ENCODE data around the gene HP. TPM values are rescaled to one million over a fixed set of nuclear protein-coding genes. Genes with fewer than 3 reads are reported as not detected.

Gene HP
- total RNA-seq, 2 donors from 2014 or later: 5.7 to 27.6 TPM

GRCh38 chr16:72013888-72014581 lies 40.3 kb upstream of the HP start:
- Histone ChIP-seq H3K9ac (ENCODE audit: low read depth in 2 of 2, low read length in 2 of 2) (no peak overlapping the region), H3K27ac (no peak overlapping the region), H3K4me1 (no peaks in the 10 kb centered on the region), H3K9me3 (no peaks in the 10 kb centered on the region), H3K36me3 (no peaks in the 10 kb centered on the region), H3K27me3 (no peaks in the 10 kb centered on the region), H3K4me3 (no peak overlapping the region)
- no peak for DNase-seq
- TF ChIP-seq, protein P1, sequence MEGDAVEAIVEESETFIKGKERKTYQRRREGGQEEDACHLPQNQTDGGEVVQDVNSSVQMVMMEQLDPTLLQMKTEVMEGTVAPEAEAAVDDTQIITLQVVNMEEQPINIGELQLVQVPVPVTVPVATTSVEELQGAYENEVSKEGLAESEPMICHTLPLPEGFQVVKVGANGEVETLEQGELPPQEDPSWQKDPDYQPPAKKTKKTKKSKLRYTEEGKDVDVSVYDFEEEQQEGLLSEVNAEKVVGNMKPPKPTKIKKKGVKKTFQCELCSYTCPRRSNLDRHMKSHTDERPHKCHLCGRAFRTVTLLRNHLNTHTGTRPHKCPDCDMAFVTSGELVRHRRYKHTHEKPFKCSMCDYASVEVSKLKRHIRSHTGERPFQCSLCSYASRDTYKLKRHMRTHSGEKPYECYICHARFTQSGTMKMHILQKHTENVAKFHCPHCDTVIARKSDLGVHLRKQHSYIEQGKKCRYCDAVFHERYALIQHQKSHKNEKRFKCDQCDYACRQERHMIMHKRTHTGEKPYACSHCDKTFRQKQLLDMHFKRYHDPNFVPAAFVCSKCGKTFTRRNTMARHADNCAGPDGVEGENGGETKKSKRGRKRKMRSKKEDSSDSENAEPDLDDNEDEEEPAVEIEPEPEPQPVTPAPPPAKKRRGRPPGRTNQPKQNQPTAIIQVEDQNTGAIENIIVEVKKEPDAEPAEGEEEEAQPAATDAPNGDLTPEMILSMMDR (IDR thresholded peaks at IDR 0.05): no peak
- intact Hi-C loops (cut with DNase I): loop anchor here (5.0 kb wide), 1 partner anchor 78 kb away; the partner anchor contains the start of genes DHX38 and TXNL4B

DNA sequence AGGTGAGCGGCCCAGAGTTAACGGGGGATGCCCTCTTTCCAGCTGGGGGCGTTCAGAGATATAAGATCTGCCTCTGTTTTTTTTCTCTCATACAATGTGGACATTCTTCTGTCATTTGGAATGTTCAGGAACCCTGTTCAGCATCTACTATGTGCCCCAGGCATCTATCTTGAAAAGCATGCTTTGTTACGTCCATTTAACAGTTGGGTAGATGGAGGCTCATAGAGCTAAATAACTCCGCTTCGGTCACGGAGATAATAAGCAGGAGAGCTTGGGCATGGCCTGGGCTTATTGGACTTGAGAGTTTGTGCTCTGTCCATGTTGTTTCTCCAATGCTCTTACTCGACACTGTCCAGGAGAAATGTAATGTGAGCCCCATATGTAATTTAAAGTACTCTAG lies 39.6 kb upstream of the HP start:
- intact Hi-C loops (cut with DNase I): loop anchor here (5.0 kb wide), 1 partner anchor 78 kb away; the partner anchor contains the start of genes DHX38 and TXNL4B

GRCh38 chr16:72015124-72015523 lies 39.2 kb upstream of the HP start:
- no peak overlapping the region for H3K9ac ChIP-seq (ENCODE audit: low read depth in 2 of 2, low read length in 2 of 2)
- DNase-seq: no peak
- H3K36me3 ChIP-seq: no peaks in the 10 kb centered on the region
- no peaks in the 10 kb centered on the region for H3K9me3 ChIP-seq
- H3K27me3 ChIP-seq: no peaks in the 10 kb centered on the region
- H3K27ac ChIP-seq: no peak overlapping the region
- intact Hi-C loops (cut with DNase I): no loop called here
- no peaks in the 10 kb centered on the region for H3K4me1 ChIP-seq
- TF ChIP-seq, protein P1 (IDR thresholded peaks at IDR 0.05): no peak
- no peak overlapping the region for H3K4me3 ChIP-seq

More for the DNA sequence above, 39.6 kb upstream of the HP start:
- no peaks in the 10 kb centered on the region for H3K9me3 ChIP-seq
- no peaks in the 10 kb centered on the region for H3K27me3 ChIP-seq
- H3K27ac ChIP-seq: no peak overlapping the region
- H3K36me3 ChIP-seq: no peaks in the 10 kb centered on the region
- TF ChIP-seq, protein P1 (IDR thresholded peaks at IDR 0.05): no peak
- H3K4me1 ChIP-seq: no peaks in the 10 kb centered on the region
- DNase-seq: no peak
- H3K9ac ChIP-seq (ENCODE audit: low read depth in 2 of 2, low read length in 2 of 2): no peak overlapping the region
- no peak overlapping the region for H3K4me3 ChIP-seq

DNA sequence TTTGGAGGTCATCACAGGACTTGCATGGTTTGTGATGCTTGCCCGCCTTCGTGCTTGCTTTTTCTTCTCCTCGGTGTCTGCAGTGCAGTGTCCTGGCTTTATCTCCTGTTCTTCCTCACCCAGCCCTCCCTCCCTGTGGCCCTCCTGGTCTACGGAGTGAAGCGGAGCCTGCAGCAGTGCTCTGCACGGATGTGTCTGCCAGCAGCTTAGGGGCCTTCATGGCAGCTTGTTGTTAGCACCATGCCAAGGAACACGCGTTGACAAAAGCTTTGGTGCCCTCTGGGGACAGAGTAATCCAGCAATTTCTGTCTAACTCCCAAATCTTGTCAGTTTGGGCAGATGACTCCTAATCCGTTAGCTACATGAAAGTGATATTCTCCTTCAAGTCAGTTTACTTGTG lies 35.8 kb upstream of the HP start:
- H3K9ac ChIP-seq (ENCODE audit: low read depth in 2 of 2, low read length in 2 of 2): no peak overlapping the region
- TF ChIP-seq, protein P1 (IDR thresholded peaks at IDR 0.05): no peak
- no peaks in the 10 kb centered on the region for H3K4me1 ChIP-seq
- H3K9me3 ChIP-seq: no peaks in the 10 kb centered on the region
- no peak overlapping the region for H3K4me3 ChIP-seq
- intact Hi-C loops (cut with DNase I): no loop called here
- DNase-seq: no peak
- H3K36me3 ChIP-seq: no peaks in the 10 kb centered on the region
- H3K27me3 ChIP-seq: no peaks in the 10 kb centered on the region
- no peak overlapping the region for H3K27ac ChIP-seq

DNA sequence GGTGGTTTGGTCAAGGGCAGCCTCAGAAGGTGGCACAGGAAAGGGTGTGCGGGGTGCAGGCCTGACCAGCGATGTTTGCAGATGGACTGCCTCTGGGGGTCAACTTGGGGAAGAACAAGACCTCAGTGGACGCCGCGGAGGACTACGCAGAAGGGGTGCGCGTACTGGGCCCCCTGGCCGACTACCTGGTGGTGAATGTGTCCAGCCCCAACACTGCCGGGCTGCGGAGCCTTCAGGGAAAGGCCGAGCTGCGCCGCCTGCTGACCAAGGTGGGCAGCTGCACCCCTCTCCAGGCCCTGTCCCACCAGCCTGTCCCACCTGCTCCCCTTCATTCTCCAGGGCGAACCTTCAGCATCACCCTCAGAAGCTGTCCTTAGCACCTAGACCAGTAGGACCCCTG lies 33.3 kb upstream of the HP start:
- intact Hi-C loops (cut with DNase I): no loop called here
- Histone ChIP-seq H3K36me3 (no peaks in the 10 kb centered on the region), H3K9me3 (no peaks in the 10 kb centered on the region), H3K9ac (ENCODE audit: low read depth in 2 of 2, low read length in 2 of 2) (no peak overlapping the region), H3K27me3 (no peaks in the 10 kb centered on the region), H3K4me3 (no peak overlapping the region), H3K27ac (no peak overlapping the region), H3K4me1 (no peaks in the 10 kb centered on the region)
- TF ChIP-seq, protein P1 (IDR thresholded peaks at IDR 0.05): no peak
- no peak for DNase-seq

Measured in colonic mucosa (tissue), 4 donors.